UCSD-AML1 (cell line): ENCODE measurements around the gene TNFRSF12A.

Experiments
- DNase-seq: peaks from one replicate; lab custom pipeline; 2025; ENCODE audit not compliant: unreplicated experiment; lab: John Stamatoyannopoulos, UW

Gene TNFRSF12A

DNA sequence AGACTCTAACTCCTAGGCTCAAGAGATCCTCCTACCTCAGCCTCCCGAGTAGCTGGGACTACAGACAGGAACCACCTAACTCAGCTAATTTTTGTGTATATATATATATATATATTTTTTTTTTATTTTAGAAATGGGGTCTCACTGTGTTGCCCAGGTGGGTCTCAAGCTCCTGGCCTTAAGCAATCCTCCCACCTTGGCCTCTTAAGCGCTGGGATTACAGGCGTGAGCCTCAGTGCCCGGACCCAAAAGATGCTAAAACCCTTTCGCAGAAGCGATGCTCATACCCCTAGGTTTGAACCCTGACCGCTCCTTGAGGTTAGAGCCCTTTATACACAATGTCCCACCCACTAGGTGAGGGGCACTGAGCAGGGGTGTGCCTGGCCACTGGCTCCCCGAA lies 9.7 kb upstream of the TNFRSF12A start:
- DNase-seq, result no peak

DNA sequence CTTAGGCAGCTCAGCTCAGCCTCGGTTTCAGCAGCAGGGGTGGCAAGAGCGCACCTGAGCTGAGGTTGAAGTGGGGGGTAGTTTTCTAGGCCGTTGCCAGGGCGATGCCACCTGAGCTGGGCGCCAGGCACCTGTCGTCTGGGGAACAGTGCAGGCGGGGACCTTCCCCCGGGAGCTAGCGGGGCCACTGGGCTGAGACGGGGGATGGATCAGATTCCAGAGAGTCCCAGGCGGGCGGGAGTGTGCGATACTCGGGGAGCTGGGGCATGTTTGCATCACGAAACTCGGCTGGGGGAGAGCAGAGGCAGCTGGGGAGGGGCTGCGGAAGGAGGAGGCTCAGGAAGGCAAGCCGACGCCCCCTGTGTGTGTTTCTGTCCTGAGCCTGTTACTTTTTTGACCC lies 7.9 kb upstream of the TNFRSF12A start:
- DNase-seq, result no peak

DNA sequence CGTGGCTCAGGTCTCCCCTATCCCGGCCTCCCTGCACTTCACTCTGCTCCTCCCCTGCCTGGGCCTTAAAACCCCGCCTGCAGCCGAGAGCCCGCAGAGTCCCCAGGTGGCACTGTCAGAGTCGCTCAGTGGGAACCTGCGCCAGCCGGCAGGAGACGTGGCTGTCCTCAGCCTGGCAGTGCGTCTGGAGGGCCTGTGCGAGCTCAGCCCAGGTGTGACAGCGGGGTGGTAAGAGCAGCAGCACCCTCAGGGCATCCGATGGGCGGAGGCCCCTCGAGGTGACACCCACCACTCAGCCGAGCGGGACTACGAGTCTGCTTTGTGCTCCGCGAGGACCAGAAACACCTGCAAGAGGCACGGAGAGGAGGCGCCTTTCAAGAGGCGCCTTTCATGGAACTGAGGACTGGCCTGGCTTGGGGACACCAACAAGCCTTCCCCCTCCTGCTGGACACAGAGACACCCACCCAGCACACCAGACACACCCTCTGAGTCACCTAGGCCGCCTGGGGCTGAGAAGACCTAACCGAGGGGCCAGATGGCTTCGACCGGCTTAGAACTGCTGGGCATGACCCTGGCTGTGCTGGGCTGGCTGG lies 7.2 kb upstream of the TNFRSF12A start, which contains the start of gene CLDN9:
Gene CLDN9, plus strand, starts transcription at position 96 of the 593 bp plus-strand sequence. Its CDS starts 440 bp downstream, at position 536.
- DNase-seq, result no peak

DNA sequence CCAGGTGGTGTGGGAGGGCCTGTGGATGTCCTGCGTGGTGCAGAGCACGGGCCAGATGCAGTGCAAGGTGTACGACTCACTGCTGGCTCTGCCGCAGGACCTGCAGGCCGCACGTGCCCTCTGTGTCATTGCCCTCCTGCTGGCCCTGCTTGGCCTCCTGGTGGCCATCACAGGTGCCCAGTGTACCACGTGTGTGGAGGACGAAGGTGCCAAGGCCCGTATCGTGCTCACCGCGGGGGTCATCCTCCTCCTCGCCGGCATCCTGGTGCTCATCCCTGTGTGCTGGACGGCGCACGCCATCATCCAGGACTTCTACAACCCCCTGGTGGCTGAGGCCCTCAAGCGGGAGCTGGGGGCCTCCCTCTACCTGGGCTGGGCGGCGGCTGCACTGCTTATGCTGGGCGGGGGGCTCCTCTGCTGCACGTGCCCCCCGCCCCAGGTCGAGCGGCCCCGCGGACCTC lies 6.6 kb upstream of the TNFRSF12A start:
- DNase-seq, result no peak

DNA sequence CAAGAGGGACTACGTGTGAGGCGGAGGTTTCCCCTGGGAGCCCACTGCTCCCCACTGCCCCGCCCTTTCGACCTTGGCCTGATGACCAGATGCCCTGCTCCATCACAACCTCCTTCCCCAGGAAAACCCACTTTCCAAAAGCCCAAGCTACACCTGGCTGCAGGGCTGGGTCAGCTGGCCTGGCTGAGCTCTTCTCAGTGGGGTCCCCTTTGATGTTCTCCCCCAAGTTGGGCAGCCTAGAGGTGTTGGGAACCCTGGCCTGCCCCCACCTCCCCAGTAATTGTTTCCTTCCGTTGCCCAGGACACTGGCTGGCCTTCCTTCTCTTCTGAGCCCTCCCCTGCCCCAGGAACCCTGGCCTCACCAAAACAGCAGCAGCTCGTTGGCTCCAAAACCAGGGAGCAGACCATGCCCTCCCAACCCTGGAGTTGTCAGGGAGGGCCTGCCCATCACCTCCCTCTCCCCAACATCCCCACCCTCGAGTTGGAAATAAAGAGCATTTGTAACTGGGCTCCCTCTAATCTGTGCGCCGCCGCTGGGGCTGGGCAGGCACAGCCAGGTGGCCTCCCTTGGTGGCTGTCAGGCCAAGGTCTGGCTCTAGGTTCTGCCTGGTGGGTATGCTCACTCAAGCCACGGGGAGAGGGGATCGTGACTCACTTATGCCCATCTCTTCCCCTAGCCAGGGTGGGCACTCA lies 6.0 kb upstream of the TNFRSF12A start:
- DNase-seq, result no peak

DNA sequence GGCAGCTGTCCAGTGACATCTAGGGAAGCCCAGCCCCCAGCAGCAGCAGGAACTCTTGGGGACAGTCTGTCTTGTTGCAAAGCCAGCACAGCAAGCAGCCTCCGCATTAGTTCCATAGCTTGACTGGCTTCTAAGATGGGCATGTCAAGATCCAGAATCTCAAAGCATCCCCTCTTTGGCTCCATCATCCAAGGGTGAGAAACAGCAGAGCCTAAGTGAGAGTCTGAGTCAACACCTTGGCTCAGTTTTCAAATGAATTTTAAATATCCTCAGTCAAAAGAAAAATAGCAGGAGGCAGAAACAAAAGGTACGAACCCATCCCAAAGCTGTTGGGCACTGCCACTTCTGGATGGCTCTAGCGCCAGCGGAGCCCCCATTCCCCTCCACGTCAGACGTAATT lies 5.2 kb upstream of the TNFRSF12A start:
- no peak for DNase-seq

DNA sequence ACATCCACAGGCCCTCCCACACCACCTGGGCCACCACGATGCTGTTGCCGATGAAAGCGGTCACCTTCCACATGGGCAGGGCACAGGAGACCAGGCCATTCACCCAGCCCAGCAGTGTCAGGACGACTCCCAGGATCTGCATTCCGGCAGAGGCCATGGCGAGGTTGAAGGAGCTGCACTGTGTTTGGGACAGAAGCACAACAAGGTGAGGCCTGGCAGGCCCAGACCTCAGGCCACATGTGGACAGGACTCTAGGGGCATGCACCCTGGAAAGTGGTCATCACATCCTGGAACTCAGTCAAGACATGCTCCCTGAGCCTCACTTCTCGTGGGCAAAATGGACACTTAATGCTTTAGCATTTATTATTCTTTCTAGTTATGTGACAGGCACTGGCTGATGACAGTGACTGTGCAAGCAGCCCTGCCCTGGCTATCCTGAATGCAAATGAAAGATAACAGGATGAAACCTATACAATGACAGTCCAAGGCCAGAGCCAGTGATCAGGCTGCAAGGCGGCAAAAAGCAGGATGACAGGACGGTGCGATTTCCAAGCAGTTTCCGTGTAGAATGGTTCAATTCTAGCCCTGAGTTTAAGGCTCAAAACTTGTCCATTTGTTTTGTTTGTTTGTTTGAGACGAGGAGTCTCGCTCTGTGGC lies 4.2 kb upstream of the TNFRSF12A start:
- DNase-seq, result no peak

DNA sequence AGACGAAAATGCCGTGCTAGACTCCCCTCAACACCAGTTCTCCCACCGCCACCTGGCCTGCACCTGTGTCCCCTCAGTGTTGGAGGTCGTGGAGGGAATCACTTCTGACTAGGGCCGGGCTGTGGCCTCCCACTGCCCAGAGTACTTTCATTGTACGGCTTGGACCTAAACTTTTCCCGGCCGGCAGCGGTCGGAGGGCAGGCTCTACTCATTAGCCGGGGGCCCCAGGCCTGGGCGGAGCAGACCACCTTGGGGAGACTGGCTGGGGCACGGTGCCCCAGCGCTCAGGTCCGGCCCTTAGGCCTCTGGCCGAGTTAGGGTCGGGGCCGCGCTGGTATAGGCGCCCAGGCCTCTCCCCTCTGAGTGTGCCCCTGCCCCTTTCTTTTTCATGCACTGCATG lies 2.8 kb upstream of the TNFRSF12A start:
- DNase-seq, result no peak

DNA sequence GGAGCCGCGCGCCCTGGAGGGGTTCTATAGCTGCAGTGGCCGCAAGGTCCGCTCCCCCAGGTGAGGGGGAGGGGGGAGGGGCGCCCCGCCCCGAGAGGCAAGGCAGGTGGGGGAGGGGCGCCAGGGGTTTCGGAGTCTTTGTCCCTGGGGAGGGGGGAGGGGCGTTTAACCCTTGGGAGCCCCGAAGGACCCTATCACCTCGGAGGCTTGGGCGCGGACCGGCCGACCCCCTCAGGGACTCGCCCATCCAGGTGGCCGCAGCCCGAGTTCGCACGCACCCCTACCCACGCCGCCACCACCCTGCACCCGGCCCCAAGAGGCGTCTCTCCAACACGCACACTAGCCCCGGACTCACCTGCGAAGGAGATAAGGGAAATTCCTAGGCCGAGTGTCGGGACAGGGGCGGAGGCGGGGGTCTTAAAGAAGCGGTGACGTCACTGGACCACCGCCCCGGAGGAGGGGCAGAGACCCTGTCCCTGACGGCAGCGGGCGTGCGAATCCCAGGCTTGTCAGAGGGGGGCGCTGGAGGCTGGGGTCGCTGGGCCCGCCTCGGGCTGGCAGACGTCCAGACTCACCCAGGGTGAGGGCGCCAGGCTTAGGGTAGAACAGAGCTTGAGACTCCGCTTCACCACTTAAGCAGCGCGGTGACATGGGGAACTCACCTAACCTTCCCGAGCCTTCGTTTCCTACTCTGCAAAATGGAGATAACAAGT lies 2.2 kb upstream of the TNFRSF12A start, which contains the start of gene CLDN6:
Gene CLDN6, minus strand, starts transcription at position 390 of the 713 bp plus-strand sequence. CDS start 2,162 bp downstream, outside the sequence.
- no peak for DNase-seq

DNA sequence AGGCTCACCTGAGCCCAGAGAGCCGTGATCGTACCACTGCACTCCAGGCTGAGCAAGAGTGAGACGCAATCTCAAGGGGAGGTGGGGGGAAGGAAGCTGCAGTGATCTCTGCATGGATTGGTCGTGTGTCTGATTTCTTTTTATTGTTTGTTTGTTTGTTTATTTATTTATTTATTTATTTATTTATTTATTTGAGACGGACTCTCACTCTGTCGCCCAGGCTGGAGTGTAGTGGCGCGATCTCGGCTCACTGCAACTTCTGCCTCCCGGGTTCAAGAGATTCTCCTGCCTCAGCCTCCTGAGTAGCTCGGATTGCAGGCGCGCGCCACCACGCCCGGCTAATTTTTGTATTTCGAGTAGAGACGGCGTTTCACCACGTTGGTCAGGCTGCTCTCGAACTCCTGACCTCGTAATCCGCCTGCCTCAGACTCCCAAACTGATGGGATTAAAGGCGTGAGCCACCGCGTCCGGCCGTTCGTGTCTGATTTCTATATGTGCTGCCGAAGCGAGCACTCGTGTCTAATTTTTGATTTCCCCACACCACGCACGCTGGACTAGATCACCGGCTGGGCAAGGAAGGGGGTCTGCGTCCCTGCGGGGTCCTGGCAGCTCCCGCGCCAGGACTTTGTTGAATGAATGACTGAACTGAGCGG lies 448 bp upstream of the TNFRSF12A start:
- DNase-seq, result no peak

DNA sequence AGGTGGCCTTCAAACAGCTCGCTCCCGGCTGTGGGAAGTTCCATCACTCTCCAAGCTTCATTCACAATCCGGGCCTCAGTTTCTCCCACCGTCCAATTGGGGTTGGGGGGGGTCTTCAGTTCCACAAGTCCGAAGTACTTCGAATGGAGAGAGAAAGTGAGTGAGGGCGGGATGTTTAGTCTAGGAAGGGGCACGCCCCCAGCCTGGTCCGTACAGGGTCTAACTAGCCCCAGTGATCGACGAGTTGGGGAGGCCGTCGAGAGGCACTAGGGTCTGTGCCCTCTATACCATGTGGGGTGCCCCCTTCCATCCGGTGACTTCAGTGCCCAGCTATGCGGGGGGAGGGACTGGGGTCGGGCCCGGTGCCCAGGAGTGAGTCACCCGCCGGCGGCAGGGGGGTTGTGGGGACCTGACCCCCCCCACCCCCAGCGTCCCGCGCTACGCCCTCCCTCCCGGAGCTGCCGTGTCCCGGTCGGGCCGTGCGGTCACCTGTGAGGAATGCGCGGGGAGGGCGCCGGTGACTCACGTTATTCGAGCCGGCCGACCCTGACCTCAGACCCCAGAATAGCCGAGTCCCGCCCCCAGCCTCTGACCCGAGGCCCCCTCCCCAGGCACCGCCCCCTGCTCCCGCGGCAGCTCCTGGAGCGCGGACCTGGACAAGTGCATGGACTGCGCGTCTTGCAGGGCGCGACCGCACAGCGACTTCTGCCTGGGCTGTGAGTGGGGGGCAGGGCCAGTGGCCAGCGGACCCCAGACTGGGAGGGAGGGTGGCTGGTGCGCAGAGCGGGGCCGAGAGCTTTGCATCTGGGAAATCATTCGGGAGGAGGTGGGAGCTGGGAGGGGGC lies 658 bp downstream of the TNFRSF12A start:
- DNase-seq, result no peak

DNA sequence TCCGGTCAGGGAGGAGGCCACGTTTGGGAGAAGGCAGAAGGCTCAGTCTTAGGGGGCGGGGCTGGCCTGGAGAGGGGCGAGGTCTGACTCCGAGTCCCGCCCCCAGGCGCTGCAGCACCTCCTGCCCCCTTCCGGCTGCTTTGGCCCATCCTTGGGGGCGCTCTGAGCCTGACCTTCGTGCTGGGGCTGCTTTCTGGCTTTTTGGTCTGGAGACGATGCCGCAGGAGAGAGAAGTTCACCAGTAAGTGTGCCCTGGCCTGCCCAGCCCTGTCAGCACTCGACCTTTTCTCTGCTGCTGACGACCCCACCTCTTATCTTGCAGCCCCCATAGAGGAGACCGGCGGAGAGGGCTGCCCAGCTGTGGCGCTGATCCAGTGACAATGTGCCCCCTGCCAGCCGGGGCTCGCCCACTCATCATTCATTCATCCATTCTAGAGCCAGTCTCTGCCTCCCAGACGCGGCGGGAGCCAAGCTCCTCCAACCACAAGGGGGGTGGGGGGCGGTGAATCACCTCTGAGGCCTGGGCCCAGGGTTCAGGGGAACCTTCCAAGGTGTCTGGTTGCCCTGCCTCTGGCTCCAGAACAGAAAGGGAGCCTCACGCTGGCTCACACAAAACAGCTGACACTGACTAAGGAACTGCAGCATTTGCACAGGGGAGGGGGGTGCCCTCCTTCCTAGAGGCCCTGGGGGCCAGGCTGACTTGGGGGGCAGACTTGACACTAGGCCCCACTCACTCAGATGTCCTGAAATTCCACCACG lies 1.5 kb downstream of the TNFRSF12A start:
- peak; percentile 79 for DNase-seq

DNA sequence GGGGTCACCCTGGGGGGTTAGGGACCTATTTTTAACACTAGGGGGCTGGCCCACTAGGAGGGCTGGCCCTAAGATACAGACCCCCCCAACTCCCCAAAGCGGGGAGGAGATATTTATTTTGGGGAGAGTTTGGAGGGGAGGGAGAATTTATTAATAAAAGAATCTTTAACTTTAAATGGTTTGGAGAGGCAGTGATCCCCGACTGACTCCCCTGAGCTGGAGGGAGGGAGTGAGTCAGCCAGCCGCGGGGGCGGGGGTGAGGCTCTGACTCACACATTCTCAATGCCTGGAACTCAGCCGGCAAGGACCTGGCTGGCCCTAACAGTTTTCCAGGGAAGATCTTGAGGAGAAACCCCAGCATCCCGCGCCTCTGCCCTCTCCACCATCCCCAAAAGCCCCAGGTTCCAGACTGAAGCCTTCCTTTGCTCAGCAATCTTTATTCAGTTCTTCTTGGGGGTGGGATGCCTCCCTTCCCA lies 2.1 kb downstream of the TNFRSF12A start:
- peak; percentile 63 for DNase-seq

DNA sequence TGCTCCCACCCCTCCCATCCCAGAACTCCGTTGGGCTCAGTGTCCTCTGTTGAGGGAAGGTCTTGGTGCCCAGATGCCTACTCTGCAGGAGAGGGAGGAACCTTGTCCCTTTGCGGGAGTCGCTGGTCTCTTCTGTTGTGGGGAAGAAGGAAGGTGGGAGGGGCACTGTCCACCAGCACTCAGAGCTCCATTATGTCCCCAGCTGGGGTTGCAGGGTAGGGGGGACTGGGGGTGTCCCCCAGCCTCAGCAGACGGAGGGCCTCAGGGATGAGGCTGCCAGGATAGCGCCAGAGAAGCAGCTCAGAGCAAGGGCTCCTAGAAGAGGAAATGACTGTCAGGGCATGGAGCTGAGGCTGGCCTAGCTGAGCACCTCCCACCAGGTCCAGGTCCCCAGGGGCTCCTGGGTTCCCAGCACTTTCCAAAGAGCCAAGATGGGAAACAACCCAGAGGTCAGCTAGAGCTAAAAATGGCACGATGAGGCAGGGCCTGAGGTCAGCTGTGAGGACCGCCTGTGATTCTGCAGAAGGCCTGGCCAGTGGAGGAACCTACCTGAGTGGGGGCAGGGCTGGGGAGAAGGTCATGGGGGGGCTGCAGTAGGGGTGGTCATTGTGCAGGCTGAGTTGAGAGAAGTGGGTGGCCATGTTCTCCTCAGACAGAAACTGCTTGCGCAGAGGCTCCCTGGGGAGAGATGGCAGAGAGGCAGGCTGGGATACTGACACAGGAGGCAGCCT lies 2.7 kb downstream of the TNFRSF12A start:
- peak; percentile 40 for DNase-seq

DNA sequence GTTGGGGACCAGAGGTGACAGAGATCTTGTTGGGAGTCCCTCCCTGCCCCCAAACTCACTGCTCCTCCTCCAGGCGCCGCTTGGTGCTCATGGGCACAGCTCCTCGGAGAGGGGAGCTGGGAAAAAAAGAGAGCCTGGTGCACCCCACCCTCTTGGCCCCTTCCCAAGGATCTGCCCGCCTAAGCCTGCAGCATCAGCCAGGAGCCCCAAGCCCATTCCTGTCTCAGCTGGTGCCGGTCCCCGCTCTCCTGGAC lies 3.2 kb downstream of the TNFRSF12A start:
- DNase-seq, result no peak

DNA sequence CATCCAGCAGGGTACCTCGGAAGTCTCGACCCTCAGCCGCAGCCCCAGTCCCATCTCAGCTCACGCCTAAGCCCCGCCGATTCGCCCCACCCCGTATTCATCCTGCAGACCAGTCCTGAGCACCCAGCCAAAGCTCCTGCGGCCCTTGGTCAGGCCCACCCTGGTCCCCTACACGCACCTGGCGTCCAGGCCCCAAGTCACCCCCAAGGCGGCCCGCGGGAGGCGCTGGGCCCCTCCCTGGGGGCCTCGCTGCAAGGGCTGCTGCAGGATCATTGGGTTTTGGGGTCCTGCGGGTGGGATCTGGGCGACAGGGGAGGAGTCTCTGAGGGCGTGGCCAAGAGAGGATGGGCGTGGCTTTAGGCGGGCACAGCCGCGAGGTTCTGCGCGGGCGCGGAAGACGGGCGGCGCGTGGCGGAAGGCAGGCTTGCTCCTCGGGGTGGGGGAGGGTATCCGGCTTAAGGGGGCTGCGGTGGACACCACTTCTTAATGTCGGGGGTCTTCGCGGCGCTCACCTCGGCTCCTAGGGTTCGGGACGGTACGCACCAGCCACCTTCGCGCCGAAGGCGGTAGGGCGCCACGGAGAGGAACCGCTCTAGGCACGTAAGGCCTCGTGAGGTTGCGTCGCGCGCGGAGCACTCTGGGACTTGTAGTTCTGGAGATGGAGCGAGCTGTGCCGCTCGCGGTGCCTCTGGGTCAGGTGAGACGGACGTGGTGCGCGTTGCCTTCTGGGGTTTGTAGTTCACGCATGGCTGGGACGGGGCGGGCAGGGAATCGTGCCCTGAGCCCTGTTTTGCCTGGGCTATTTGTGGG lies 3.7 kb downstream of the TNFRSF12A start, which contains the start of the genes HCFC1R1 and THOC6:
Gene HCFC1R1, minus strand, starts transcription at position 274 of the 810 bp plus-strand sequence. Its CDS starts 1 bp downstream, at position 273.
Gene THOC6, plus strand, starts transcription at position 367 of the 810 bp plus-strand sequence. Its CDS starts 292 bp downstream, at position 659.
- DNase-seq, result peak; percentile 96
